GM23338 (cell line): ENCODE measurements around the gene EYA3. TPM values are rescaled to one million over a fixed set of nuclear protein-coding genes. Genes with fewer than 3 reads are reported as not detected.

Experiments
- CREB1 ChIP-seq: fragments of 250-450 bp; sonication (Bioruptor Pico); IDR thresholded peaks from 2 replicates; pipeline ENCODE4 v1.5.0; 2020; ENCODE audit warnings: low read depth, mild to moderate bottlenecking, moderate library complexity
- EZH2 ChIP-seq: fragments of 200-600 bp; sonication (generic); IDR thresholded peaks from one replicate; pipeline ENCODE4 v1.8.0; 2017; ENCODE audit warnings: antibody characterized with exemption, mild to moderate bottlenecking, low read depth; ENCODE audit not compliant: unreplicated experiment
- JUNB ChIP-seq: IDR thresholded peaks from one replicate; pipeline ENCODE4 v1.6.1; 2016; ENCODE audit warnings: antibody characterized with exemption; ENCODE audit not compliant: unreplicated experiment
- NANOG ChIP-seq: IDR thresholded peaks from 2 replicates; pipeline ENCODE4 v1.6.1; 2016; ENCODE audit warnings: antibody characterized with exemption, borderline replicate concordance
- STAT1 ChIP-seq: IDR thresholded peaks from one replicate; pipeline ENCODE4 v1.6.1; 2016; ENCODE audit warnings: antibody characterized with exemption; ENCODE audit not compliant: unreplicated experiment
- ZNF114 ChIP-seq: fragments of 250-450 bp; sonication (Bioruptor Pico); IDR thresholded peaks from 2 replicates; pipeline ENCODE4 v1.5.0; 2020; ENCODE audit warnings: mild to moderate bottlenecking, moderate library complexity
- ZNF331 ChIP-seq: fragments of 250-450 bp; sonication (Bioruptor Pico); IDR thresholded peaks from 2 replicates; pipeline ENCODE4 v1.5.0; 2020; ENCODE audit warnings: low read depth, mild to moderate bottlenecking, moderate library complexity
- ZNF462 ChIP-seq: fragments of 250-450 bp; sonication (Bioruptor Pico); IDR thresholded peaks from 2 replicates; pipeline ENCODE4 v1.5.0; 2020; ENCODE audit warnings: mild to moderate bottlenecking, moderate library complexity
- polyA plus RNA-seq: library from polyadenylated mRNA; unstranded; fragments of >200 nt; fragmentation: Nextera tagmentation; extraction: Ambion mirVana; gene quantifications from 2 replicates; pipeline ENCODE4 v1.2.1, GENCODE V29; 2016
- total RNA-seq: library from RNA; depleted of rRNA; stranded (reverse); fragments of >200 nt; shearing (Covaris generic); gene quantifications from 2 replicates; pipeline ENCODE4 v1.2.3, GENCODE V29; 2014
- TF ChIP-seq, protein P1 (sequence below): IDR thresholded peaks from one replicate; pipeline ENCODE4 v1.6.1; 2018; ENCODE audit warnings: antibody characterized with exemption; ENCODE audit not compliant: unreplicated experiment

The EYA3 gene
- total and polyA plus RNA-seq, 2 experiments from 2014 or later: 12.5 to 33.6 TPM

DNA sequence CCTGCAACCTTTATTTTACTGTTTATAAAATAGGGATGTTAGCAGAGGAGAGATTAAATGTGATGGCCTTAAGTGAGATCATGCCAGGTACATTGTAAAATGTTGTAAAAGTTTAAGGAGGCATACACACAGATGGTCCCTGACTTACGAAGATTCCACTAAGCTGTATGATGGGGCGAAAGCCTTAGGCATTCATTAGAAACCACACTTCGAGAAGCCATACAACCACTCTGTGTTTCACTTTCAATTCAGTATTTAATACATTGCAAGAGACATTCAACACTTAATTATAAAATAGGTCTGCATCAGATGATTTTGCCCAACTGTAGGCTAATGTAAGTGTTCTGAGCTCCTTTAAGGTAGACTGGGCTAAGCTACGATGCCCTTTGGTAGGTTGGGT is 149.9 kb downstream of the EYA3 start (continued):
- TF ChIP-seq ZNF462 (CRISPR knock-in tag) (no peak), STAT1 (no peak), ZNF331 (no peak), JUNB (no peak), CREB1 (no peak), ZNF114 (CRISPR knock-in tag) (no peak), NANOG (no peak), EZH2 (no peak)
- TF ChIP-seq, protein P1, sequence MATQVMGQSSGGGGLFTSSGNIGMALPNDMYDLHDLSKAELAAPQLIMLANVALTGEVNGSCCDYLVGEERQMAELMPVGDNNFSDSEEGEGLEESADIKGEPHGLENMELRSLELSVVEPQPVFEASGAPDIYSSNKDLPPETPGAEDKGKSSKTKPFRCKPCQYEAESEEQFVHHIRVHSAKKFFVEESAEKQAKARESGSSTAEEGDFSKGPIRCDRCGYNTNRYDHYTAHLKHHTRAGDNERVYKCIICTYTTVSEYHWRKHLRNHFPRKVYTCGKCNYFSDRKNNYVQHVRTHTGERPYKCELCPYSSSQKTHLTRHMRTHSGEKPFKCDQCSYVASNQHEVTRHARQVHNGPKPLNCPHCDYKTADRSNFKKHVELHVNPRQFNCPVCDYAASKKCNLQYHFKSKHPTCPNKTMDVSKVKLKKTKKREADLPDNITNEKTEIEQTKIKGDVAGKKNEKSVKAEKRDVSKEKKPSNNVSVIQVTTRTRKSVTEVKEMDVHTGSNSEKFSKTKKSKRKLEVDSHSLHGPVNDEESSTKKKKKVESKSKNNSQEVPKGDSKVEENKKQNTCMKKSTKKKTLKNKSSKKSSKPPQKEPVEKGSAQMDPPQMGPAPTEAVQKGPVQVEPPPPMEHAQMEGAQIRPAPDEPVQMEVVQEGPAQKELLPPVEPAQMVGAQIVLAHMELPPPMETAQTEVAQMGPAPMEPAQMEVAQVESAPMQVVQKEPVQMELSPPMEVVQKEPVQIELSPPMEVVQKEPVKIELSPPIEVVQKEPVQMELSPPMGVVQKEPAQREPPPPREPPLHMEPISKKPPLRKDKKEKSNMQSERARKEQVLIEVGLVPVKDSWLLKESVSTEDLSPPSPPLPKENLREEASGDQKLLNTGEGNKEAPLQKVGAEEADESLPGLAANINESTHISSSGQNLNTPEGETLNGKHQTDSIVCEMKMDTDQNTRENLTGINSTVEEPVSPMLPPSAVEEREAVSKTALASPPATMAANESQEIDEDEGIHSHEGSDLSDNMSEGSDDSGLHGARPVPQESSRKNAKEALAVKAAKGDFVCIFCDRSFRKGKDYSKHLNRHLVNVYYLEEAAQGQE: no peak
